Measurements from ENCODE around the gene TFAM.

The TFAM gene

DNA sequence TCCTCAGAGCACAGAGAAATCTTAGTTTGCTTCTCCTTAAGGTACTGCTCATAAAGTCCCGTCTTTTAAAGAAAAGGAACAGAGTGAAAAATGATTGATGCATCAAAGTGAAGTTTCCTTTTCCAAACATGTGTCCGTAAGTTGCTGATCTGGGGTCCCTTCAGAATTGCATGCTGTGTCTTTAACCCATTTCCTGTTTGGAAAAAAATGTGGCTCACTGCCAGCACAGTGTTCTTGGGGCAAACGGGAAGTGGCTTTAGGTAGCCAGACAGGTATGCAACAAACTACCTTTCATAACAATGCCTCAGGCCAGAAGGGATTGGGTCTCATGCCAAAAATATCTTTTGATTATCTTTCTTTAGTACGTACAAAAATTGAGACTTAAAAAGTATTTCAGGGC lies 50.9 kb downstream of the TFAM start:
- no peak for DNase-seq

DNA sequence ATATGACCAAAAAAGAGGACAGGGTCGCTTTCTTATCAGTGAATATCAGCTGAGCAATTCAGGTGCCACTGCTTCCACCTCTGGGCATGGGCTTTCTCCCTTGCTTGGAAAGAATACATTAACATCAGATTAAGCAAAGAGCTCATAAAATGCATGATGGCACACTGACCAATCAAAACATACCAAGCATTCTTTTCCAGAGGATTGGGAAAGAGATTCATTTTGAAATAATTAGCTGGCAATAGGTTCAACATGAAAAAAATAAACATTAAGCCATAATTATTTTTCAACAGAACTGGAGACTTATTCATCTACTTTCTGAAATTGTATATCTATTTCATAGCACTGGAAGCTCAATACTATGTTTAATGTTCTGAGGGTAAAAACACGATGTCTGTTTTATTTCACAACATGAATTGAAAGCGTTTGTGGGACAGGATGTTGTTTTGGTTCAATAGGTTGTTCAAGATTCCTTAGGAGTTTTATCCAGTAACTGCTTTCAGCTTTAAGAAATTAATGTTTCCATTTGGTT lies 53.2 kb downstream of the TFAM start:
- DNase-seq: no peak

GRCh38 chr10:58438986-58439385 lies 53.8 kb downstream of the TFAM start:
- no peak for DNase-seq

DNA sequence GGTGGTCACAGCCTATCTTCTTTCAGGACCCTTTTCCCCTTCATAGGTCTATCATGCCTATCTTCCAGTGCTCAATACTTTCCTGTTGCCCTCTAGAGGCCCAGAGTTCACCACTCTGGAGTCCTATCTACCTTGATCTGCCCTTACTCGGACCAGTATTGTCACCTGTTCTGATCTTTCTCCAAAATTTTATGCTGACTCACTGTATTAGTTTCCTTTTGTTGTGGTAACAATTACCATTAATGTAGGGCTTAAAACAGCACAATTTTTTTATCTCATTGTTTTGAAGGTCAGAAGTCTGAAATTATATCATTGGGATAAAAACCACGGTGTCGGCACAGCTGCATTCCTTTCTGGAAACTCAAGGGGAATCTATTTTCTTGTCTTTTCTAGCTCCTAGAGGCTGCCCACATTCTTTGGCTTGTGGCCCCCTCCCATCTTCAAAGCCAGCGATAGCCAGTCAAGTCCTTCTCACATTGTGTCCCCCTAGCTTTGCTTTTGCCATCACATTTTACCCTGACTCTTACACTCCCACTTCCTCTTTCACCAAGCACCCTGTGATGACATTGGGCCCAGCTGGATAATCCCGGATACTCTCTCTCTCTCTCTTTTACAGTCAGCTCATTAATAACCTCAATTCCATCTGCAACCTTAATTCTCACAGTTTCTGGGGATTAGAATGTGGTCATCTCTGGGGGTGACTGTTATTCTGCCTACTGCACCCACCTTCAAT lies 54.6 kb downstream of the TFAM start:
- DNase-seq: no peak

GRCh38 chr10:58440484-58440883 lies 55.3 kb downstream of the TFAM start:
- DNase-seq: no peak

GRCh38 chr10:58444321-58444720 lies 59.1 kb downstream of the TFAM start:
- no peak for DNase-seq

- no peak for DNase-seq
Measured at GRCh38 chr10:58444876-58445275, 59.7 kb downstream of the TFAM start.

- no peak for DNase-seq
Measured at GRCh38 chr10:58448121-58448935, 63.1 kb downstream of the TFAM start.
